CD4-positive, alpha-beta T cell treated with Interleukin-15 for 1 hour (primary cell): ENCODE data around the gene FAM131C.
"Not testable (repeated sequence)": the region's sequence is repeated elsewhere in the genome, so short reads cannot be mapped to it uniquely, and the experiment has no call there.

Experiments
- DNase-seq: peaks from one replicate; pipeline ENCODE4 v3.0.0-alpha.2; 2020

The FAM131C gene

DNA sequence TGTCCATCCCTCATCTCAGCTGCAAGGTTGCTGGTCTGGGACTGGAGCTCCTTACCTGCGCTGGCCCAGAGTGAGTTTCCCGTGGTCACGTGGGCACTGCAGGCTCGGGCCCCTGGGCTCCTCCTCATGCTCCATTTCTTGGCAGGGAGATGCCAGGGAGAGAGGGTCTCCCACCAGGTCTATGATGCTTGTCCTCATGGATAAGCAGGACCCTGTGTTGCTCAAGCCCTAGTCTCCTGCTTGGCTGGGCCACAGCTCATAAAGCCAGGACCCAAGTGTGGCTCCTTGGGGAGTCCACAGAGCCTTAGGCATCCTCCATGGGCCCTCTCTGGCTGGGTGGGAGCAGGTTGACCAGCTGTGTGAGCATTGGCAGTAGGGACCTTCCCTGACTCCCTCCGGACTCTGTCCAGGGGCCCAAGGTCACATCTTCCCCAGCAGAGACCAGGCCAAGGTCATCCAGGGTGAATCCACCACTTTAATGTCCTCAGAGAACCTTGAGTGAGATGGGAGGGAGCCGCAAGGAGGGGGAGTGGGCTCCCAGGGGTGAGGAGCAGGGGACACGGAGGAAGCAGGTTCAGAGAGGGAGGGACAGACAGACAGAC is 16.0 kb downstream of the FAM131C start:
- not testable (repeated sequence) for DNase-seq

DNA sequence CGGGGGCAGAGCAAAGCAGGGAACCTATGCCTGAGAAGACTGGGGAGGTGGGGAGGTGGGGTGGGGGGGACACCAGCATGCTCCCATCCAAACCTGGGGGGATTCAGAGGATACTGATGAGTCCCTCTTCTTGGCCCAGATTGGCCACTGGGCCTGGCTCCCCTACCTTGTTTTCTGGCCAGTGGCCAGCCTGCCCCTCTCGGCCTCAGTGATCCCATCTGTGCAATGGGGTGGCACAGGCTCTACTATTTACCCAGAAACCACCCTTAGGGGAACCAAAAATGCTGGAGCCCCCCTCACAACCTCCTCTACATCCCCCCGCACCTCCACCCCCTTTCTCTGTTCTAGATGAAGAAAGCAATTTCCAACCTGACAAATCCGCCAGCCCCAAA is 16.9 kb downstream of the FAM131C start:
- not testable (repeated sequence) for DNase-seq

GRCh38 chr1:16055613-16056520 is 17.6 kb downstream of the FAM131C start:
- DNase-seq = peak; percentile 87

GRCh38 chr1:16054598-16055540 is 18.6 kb downstream of the FAM131C start:
- DNase-seq = no peak

- DNase-seq = no peak
Observed at GRCh38 chr1:16053781-16054502, 19.5 kb downstream of the FAM131C start.

DNA sequence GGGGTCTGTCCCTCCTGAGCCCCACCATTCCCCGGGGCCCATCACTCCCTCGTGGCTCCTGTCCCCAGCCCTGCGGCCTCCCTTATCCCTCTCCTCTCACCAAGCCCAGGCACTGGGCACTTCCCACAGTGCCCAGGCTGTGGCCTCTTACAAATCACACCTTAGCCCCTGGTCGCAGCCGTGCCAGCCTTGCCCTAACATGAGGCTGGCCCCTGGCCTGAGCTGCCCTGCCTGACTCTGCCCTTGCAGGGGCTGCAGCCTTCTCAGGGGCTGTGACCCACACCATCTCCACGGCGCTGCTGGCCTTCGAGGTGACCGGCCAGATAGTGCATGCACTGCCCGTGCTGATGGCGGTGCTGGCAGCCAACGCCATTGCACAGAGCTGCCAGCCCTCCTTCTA is 21.5 kb downstream of the FAM131C start:
- DNase-seq = not testable (repeated sequence)

- DNase-seq = no peak
Observed at GRCh38 chr1:16051039-16051438, 22.4 kb downstream of the FAM131C start.

DNA sequence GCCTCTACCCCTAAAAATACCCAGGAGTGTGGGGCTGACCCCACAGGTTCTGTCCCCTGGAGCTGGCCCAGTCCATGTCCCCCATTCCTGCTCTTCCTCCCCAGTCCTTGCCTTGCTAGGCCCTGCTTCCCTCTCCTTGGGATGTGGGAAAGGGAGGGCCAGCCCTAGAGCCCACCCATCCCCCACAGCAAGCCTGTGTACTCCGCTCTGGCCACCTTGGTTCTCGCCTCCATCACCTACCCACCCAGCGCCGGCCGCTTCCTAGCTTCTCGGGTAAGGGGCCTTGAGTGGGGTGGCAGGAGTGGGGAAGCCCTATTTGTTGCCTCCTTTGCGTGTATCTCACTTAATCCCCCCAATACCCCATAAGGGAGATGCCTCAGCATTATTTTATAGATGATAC is 23.1 kb downstream of the FAM131C start:
- no peak for DNase-seq

DNA sequence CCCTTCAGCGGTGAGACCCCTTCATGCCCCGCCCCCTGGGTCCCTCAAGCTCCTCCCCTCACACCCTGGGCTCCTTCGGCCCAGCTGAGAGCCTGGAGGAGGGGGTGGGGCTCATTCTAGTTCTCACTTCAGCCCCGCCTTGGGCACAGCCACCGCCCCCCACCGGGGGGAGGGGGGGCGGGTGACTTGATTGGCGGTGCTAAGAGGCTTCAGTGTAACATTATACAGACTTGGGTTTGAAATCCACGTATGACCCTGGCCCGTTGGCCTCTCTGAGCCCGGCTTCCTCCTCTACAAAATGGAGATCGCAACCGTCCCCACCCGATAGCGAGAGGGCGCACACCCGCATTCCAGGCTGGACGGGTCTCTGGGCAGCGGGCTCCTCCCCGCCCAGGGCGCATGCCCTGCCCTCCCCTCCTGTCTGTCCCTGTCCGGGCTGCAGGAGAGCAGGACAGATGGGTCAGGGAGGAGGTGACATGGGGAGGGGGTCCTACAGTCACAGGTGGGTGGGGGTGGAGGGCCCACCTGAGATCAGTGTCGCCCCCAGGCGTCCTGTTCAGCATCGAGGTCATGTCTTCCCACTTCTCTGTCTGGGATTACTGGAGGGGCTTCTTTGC is 24.8 kb downstream of the FAM131C start:
- DNase-seq = peak; percentile 54

DNA sequence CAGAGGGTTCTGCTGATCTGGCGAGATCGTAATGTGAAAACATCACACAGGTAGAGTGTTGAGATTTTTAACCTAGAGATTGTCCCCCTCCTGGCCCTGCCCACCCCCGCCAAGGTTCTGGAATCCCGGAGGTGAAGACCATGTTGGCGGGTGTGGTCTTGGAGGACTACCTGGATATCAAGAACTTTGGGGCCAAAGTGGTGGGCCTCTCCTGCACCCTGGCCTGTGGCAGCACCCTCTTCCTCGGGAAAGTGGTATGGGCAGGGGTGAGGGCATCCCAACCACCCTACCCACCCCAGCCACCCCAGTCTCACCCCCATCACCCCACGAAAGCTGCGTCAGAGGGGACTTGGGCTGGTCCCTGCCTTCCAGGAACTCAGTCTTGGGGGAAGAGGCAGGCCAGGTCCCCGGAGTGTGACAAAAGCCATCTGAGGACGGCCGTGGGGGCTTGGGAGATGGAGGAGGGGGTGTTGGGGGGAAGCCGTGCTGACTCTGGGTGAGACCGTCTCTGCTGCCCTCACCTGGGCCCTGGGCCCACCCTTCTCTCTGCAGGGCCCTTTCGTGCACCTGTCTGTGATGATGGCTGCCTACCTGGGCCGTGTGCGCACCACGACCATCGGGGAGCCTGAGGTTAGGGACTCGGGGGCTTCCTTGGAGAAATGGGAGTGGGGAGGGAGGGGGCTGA is 25.5 kb downstream of the FAM131C start:
- DNase-seq = no peak

GRCh38 chr1:16046842-16047241 is 26.6 kb downstream of the FAM131C start:
- DNase-seq = no peak

DNA sequence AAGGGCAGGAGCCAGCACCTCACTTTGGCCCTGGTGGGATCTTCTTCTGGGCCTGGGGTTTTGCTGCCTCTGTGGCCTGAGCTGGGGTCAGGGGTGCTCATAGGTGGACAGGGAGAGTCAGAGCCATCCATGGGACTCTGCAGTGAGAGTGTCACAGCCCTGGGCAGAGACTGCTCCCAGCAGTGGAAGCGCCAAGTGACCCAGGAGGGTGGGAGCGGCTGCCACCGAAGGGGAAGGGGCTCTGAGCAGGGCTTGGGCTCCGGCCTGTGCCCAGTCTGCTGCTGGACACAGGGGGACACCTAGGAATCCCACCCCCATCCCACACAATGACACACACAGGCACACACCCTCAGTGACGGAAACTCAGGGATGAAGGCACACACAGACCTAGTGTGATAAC is 29.5 kb downstream of the FAM131C start:
- no peak for DNase-seq

DNA sequence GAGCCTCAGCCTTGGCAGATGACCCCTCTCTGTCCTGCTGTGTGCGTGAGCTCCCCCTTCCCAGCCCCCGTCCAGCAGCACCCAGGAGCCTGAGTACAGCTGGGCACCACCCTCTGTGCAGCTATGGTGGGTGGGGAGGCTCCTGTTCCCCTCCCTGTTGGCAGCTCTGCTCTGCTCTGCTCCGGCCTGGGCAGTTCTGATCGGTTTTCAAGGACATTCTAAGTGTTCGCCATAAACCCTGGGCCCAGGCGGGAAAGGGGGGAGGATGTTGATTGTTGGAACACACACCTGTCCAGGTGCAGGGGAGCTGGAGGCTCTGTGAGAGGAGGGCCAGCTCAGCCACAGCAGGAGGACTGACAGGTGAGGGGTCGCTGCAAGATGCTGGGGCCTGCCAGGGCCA is 29.9 kb downstream of the FAM131C start, which contains the start of gene CLCNKB:
Gene CLCNKB (plus strand): TSS at position 262 of the 400 bp plus-strand sequence. CDS start 711 bp downstream, outside the sequence.
- no peak for DNase-seq

GRCh38 chr1:16042654-16043053 is 30.8 kb downstream of the FAM131C start:
- DNase-seq = not testable (repeated sequence)

- DNase-seq = no peak
Observed at GRCh38 chr1:16042096-16042495, 31.4 kb downstream of the FAM131C start.

- DNase-seq = no peak
Observed at GRCh38 chr1:16041200-16041599, 32.3 kb downstream of the FAM131C start.

GRCh38 chr1:16039871-16040270 is 33.6 kb downstream of the FAM131C start:
- DNase-seq = not testable (repeated sequence)

GRCh38 chr1:16038620-16038912 is 34.9 kb downstream of the FAM131C start:
- DNase-seq = no peak

DNA sequence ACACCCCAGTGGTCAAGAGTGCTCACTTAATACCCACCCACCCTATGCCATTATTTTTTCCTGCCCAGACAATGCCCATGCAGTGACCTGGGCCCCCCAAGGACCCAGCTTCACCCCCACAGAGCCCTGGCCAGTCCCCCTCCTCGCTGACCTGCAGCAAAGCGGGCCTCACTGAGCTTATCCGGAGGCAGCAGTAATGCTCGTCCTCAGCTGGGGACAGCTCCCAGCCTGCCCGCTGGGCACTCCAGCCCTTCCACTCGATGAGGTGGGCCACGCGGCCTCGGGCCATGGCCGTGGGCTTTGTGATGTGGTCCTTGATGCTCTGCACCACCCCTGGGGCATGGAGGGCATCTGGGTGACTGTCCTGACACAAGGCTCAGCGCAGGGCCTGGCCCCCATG is 37.0 kb downstream of the FAM131C start:
- DNase-seq = not testable (repeated sequence)

GRCh38 chr1:16033103-16033632 is 40.3 kb downstream of the FAM131C start:
- DNase-seq = not testable (repeated sequence)
